K562 (cell line): ENCODE measurements around the gene PRPF39. TPM values are rescaled to one million over a fixed set of nuclear protein-coding genes. Genes with fewer than 3 reads are reported as not detected.

Source experiments
- CC2D1A ChIP-seq: fragments of 450-650 bp; IDR thresholded peaks from 2 replicates; pipeline ENCODE4 v1.6.1; 2017; ENCODE audit warnings: mild to moderate bottlenecking
- EHMT2 ChIP-seq: fragments of 450-650 bp; IDR thresholded peaks from 2 replicates; pipeline ENCODE4 v1.6.1; 2018; ENCODE audit warnings: antibody characterized with exemption
- ERF ChIP-seq: fragments of 450-650 bp; formaldehyde crosslinking; IDR thresholded peaks from 2 replicates; pipeline ENCODE4 v1.4.0; 2020; ENCODE audit warnings: mild to moderate bottlenecking, mixed read lengths
- ESRRB ChIP-seq: fragments of 250-450 bp; sonication (Bioruptor Pico); IDR thresholded peaks from 2 replicates; pipeline ENCODE4 v1.5.0; 2020; ENCODE audit warnings: mild to moderate bottlenecking, moderate library complexity, borderline replicate concordance
- KDM5B ChIP-seq: fragments of 200-600 bp; sonication (generic); IDR thresholded peaks from 2 replicates; pipeline ENCODE4 v1.6.1; 2012; ENCODE audit warnings: low read depth, mild to moderate bottlenecking, moderate library complexity, low read length, control low read depth, inconsistent platforms; ENCODE audit not compliant: insufficient replicate concordance
- PHF20 ChIP-seq: fragments of 450-650 bp; IDR thresholded peaks from 2 replicates; pipeline ENCODE4 v1.6.1; 2018; ENCODE audit not compliant: partially characterized antibody
- PHF8 ChIP-seq: fragments of 200-600 bp; sonication (generic); IDR thresholded peaks from 2 replicates; pipeline ENCODE4 v1.6.1; 2012; ENCODE audit warnings: mixed run types, mild to moderate bottlenecking, inconsistent platforms, low read length, moderate library complexity, borderline replicate concordance
- PHTF2 ChIP-seq: fragments of 250-450 bp; sonication (Bioruptor Pico); IDR thresholded peaks from 2 replicates; pipeline ENCODE4 v1.5.0; 2021; ENCODE audit warnings: mild to moderate bottlenecking
- SAFB ChIP-seq: fragments of 200-400 bp; formaldehyde crosslinking; IDR thresholded peaks from 2 replicates; pipeline ENCODE4 v1.6.1; 2017; ENCODE audit warnings: low read depth, low read length, borderline replicate concordance
- SETDB1 ChIP-seq: IDR thresholded peaks from one replicate; pipeline ENCODE4 v1.6.1; 2012; ENCODE audit warnings: low read length, control low read depth, inconsistent platforms
- SREBF1 ChIP-seq: fragments of 150-350 bp; IDR thresholded peaks from 2 replicates; pipeline ENCODE4 v1.6.1; 2014; ENCODE audit warnings: antibody characterized with exemption, low read depth, low read length, borderline replicate concordance
- SUPT5H ChIP-seq: fragments of 450-650 bp; IDR thresholded peaks from 2 replicates; pipeline ENCODE4 v1.6.1; 2016
- TOE1 ChIP-seq, 2 experiments: fragments of 450-650 bp in 1 of 2; sonication (generic) in 1 of 2; formaldehyde crosslinking in 1 of 2; IDR thresholded peaks; 2 replicates each; pipeline versions ENCODE4 v1.7.1 to v1.8.0; 2016 to 2022; ENCODE audit warnings: borderline replicate concordance in 2 of 2, mild to moderate bottlenecking in 2 of 2, antibody characterized with exemption in 1 of 2, inconsistent platforms in 1 of 2, low read depth in 1 of 2, missing genetic modification reagents in 1 of 2, moderate library complexity in 1 of 2
- XRCC4 ChIP-seq: IDR thresholded peaks from one replicate; pipeline ENCODE4 v1.6.1; 2011; ENCODE audit not compliant: insufficient read depth, insufficient read length; ENCODE audit errors: extremely low read depth
- ZNF23 ChIP-seq: fragments of 250-450 bp; sonication (Bioruptor Pico); IDR thresholded peaks from 2 replicates; pipeline ENCODE4 v1.4.0; 2020; ENCODE audit warnings: mild to moderate bottlenecking
- ZNF561 ChIP-seq: fragments of 450-650 bp; formaldehyde crosslinking; conservative IDR thresholded peaks from 2 replicates; pipeline ENCODE4 v1.4.0; 2020; ENCODE audit warnings: mild to moderate bottlenecking, moderate library complexity
- ZNF717 ChIP-seq: fragments of 250-450 bp; sonication (Bioruptor Pico); IDR thresholded peaks from 2 replicates; pipeline ENCODE4 v1.5.0; 2021
- ZNF76 ChIP-seq: fragments of 250-450 bp; sonication (Bioruptor Pico); IDR thresholded peaks from 2 replicates; pipeline ENCODE4 v1.4.0; 2020; ENCODE audit warnings: mild to moderate bottlenecking, moderate library complexity, borderline replicate concordance
- polyA plus RNA-seq, 8 experiments: library from polyadenylated mRNA; depleted of rRNA in 4 of 8; stranded (reverse) in 5 of 8; unstranded in 3 of 8; fragments of >200 nt; fragmentation: Nextera tagmentation in 2 of 8; fragmentation: Illumina TruSeq in 1 of 8; extraction: Ambion mirVana in 2 of 8; extraction: Trizol in 1 of 8; gene quantifications; 2 replicates each; pipeline versions ENCODE4 v1.2.1 to v1.2.3, GENCODE V29; 2011 to 2014; ENCODE audit warnings: inconsistent platforms in 1 of 8, missing spikeins in 1 of 8
- total RNA-seq, 7 experiments: library from RNA; depleted of rRNA in 6 of 7; stranded (reverse); fragments of >200 nt in 6 of 7; fragmentation: Illumina TruSeq in 2 of 7; extraction: Trizol in 2 of 7; gene quantifications; 2 replicates each; pipeline versions ENCODE4 v1.2.1 to v1.2.3, GENCODE V29; 2011 to 2021; ENCODE audit warnings: low replicate concordance in 1 of 7
- TF ChIP-seq, protein P1 (sequence below): fragments of 450-650 bp; IDR thresholded peaks from 2 replicates; pipeline ENCODE4 v1.6.1; 2016
- TF ChIP-seq, protein P2 (sequence below): fragments of 450-650 bp; IDR thresholded peaks from 2 replicates; pipeline ENCODE4 v1.6.1; 2016; ENCODE audit warnings: low read depth

The PRPF39 gene
- total and polyA plus RNA-seq, 9 of the 15 experiments (the other 6 are each of a cell fraction or from before 2014, with no cell fraction given), result 13.3 to 50.4 (median 24.8) TPM

DNA sequence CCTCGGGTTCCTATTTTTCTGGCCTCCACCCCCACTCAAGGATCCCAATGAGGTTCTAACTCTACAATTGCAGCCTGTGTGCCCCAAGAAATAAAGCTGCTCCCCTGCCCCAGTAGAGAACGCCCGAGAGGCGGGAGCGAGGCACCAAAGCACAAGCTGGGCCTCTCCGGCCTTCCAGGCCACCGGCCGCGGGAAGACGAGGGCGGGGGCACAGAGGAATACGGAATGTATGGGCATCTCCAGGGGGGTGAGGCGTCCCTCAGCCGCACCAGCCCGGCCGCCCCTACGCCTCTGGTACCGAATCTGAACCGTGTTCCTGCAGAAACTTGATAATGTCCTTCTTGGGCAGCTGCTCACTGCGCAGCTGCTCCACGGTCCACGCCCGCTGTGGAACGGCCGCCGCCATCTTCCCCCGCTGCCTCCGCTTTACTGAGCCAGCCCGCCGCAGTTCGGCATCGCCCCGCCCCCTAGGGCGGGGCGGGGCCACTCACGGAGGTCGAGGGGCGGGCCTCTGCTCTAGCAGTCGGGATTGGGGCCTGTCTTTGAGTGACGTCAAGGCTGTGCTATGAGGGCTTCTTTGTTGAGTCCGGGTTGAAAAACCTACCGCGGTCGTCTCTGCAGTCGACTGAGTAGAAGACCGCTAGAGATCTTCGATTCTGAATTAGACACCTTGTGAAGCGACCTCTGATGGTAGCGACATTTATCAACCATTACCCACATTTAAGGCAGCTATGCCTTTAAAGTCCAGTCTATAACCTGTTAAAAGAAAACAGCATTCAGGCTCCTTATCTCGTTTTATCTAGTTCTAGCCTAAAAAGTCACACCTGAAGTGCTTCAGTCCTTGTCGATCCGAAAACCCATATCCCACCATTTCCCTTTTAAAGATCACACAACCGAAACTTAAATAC is 50.4 kb downstream of the PRPF39 start, which contains the start of gene FKBP3 (continued):
- TF ChIP-seq PHF20 (peak; percentile 30), SREBF1 (no peak; the same call in 1 of the 2 replicates), PHF8 (peak; percentile 78), ESRRB (CRISPR knock-in tag) (no peak), EHMT2 (no peak), SETDB1 (no peak), SAFB (no peak), SUPT5H (peak; percentile 77), ZNF717 (CRISPR knock-in tag) (no peak), PHTF2 (CRISPR knock-in tag) (no peak), CC2D1A (peak; percentile 60; the same call in 1 of the 2 replicates), ZNF76 (no peak), KDM5B (peak; percentile 90), ERF (CRISPR knock-in tag) (0 out of 2 replicates have a peak, but pooled peaks have one; percentile 10), ZNF23 (no peak), XRCC4 (no peak), ZNF561 (CRISPR knock-in tag) (no peak), TOE1 (IDR thresholded peaks at IDR 0.05; ENCODE audit: borderline replicate concordance) (peak; percentile 97), TOE1 (CRISPR knock-in tag; IDR thresholded peaks at IDR 0.05; ENCODE audit: borderline replicate concordance, low read depth) (no peak)
- TF ChIP-seq, protein P1, sequence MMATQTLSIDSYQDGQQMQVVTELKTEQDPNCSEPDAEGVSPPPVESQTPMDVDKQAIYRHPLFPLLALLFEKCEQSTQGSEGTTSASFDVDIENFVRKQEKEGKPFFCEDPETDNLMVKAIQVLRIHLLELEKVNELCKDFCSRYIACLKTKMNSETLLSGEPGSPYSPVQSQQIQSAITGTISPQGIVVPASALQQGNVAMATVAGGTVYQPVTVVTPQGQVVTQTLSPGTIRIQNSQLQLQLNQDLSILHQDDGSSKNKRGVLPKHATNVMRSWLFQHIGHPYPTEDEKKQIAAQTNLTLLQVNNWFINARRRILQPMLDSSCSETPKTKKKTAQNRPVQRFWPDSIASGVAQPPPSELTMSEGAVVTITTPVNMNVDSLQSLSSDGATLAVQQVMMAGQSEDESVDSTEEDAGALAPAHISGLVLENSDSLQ, result peak; percentile 98
- TF ChIP-seq, protein P2, sequence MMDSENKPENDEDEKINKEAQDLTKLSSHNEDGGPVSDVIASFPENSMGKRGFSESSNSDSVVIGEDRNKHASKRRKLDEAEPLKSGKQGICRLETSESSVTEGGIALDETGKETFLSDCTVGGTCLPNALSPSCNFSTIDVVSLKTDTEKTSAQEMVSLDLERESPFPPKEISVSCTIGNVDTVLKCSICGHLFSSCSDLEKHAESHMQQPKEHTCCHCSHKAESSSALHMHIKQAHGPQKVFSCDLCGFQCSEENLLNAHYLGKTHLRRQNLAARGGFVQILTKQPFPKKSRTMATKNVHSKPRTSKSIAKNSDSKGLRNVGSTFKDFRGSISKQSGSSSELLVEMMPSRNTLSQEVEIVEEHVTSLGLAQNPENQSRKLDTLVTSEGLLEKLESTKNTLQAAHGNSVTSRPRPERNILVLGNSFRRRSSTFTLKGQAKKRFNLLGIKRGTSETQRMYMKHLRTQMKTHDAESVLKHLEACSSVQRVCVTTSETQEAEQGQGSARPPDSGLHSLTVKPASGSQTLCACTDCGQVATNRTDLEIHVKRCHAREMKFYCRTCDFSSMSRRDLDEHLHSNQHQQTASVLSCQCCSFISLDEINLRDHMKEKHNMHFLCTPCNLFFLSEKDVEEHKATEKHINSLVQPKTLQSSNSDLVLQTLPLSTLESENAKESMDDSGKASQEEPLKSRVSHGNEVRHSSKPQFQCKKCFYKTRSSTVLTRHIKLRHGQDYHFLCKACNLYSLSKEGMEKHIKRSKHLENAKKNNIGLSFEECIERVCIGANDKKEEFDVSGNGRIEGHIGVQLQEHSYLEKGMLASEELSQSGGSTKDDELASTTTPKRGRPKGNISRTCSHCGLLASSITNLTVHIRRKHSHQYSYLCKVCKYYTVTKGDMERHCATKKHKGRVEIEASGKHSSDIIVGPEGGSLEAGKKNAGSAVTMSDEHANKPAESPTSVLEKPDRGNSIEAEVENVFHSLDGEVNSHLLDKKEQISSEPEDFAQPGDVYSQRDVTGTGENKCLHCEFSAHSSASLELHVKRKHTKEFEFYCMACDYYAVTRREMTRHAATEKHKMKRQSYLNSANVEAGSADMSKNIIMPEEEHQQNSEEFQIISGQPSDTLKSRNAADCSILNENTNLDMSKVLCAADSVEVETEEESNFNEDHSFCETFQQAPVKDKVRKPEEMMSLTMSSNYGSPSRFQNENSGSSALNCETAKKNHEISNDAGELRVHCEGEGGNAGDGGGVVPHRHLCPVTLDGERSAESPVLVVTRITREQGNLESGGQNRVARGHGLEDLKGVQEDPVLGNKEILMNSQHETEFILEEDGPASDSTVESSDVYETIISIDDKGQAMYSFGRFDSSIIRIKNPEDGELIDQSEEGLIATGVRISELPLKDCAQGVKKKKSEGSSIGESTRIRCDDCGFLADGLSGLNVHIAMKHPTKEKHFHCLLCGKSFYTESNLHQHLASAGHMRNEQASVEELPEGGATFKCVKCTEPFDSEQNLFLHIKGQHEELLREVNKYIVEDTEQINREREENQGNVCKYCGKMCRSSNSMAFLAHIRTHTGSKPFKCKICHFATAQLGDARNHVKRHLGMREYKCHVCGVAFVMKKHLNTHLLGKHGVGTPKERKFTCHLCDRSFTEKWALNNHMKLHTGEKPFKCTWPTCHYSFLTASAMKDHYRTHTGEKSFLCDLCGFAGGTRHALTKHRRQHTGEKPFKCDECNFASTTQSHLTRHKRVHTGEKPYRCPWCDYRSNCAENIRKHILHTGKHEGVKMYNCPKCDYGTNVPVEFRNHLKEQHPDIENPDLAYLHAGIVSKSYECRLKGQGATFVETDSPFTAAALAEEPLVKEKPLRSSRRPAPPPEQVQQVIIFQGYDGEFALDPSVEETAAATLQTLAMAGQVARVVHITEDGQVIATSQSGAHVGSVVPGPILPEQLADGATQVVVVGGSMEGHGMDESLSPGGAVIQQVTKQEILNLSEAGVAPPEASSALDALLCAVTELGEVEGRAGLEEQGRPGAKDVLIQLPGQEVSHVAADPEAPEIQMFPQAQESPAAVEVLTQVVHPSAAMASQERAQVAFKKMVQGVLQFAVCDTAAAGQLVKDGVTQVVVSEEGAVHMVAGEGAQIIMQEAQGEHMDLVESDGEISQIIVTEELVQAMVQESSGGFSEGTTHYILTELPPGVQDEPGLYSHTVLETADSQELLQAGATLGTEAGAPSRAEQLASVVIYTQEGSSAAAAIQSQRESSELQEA, result no peak
